ENCODE data around the gene SRF.
A peak's percentile ranks its signal among the peaks of the same experiment; 100 is the strongest.

Gene SRF

DNA sequence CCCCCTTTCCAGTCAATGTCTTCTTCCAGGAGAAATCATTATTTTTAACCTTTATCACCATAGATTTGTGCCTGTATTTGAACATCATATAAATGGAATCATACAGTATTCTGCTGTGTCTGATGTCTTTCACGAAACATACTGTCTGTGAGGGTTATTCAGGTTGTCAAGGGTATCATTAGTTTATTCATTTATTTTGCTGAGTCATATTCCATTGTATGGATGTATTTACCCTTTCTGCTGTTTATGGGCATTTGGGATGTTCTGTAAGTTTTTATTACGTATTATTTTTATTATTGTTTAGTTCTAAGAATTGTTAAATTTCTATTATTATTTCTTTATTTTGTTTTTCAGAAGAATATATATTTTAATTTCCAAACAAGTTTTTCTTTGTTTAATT lies 36.2 kb downstream of the SRF start:
- no peaks in the 10 kb centered on the region for H3K4me1 Mint-ChIP-seq (ENCODE audit: low read depth)
- peaks cover 2% of the 10 kb centered on the region for H3K36me3 Mint-ChIP-seq
- H3K27me3 Mint-ChIP-seq: no peaks in the 10 kb centered on the region
- no peak overlapping the region for H3K4me3 Mint-ChIP-seq
- no peak overlapping the region for H3K27ac Mint-ChIP-seq
- no peaks in the 10 kb centered on the region for H3K9me3 Mint-ChIP-seq (ENCODE audit: low read depth)

GRCh38 chr6:43211955-43212354 lies 40.9 kb downstream of the SRF start:
- H3K36me3 Mint-ChIP-seq: peaks cover 7% of the 10 kb centered on the region
- H3K4me1 Mint-ChIP-seq (ENCODE audit: low read depth): no peaks in the 10 kb centered on the region
- no peaks in the 10 kb centered on the region for H3K27me3 Mint-ChIP-seq
- no peaks in the 10 kb centered on the region for H3K9me3 Mint-ChIP-seq (ENCODE audit: low read depth)
- no peak overlapping the region for H3K4me3 Mint-ChIP-seq
- no peak overlapping the region for H3K27ac Mint-ChIP-seq

GRCh38 chr6:43213431-43213830 lies 42.4 kb downstream of the SRF start:
- H3K36me3 Mint-ChIP-seq: peaks cover 7% of the 10 kb centered on the region
- H3K27ac Mint-ChIP-seq: no peak overlapping the region
- no peak overlapping the region for H3K4me3 Mint-ChIP-seq
- H3K4me1 Mint-ChIP-seq (ENCODE audit: low read depth): no peaks in the 10 kb centered on the region
- H3K27me3 Mint-ChIP-seq: no peaks in the 10 kb centered on the region
- no peaks in the 10 kb centered on the region for H3K9me3 Mint-ChIP-seq (ENCODE audit: low read depth)

DNA sequence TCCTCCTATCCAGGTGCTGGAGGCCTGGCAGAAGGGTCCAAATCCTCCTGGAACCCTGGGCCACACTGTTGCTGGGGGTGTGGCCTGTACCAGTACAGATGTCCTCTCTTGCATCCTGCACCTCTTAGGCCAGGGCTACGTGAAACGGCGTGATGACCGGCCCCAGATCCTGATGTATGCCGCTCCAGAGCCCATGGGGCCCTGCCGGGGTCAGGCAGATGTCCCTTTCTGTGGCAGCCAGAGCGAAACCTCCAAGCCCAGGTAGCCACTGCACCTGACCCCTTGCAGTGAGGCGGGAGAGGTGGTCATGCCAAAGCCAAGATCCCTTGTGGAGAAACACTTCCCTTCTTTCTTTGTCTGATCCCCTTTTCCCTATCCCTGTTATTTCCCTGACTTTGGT lies 44.0 kb downstream of the SRF start:
- Mint-ChIP-seq H3K36me3 (peaks cover 7% of the 10 kb centered on the region), H3K27ac (no peak overlapping the region), H3K4me3 (no peak overlapping the region), H3K27me3 (no peaks in the 10 kb centered on the region), H3K9me3 (ENCODE audit: low read depth) (no peaks in the 10 kb centered on the region), H3K4me1 (ENCODE audit: low read depth) (peaks cover 1% of the 10 kb centered on the region)

DNA sequence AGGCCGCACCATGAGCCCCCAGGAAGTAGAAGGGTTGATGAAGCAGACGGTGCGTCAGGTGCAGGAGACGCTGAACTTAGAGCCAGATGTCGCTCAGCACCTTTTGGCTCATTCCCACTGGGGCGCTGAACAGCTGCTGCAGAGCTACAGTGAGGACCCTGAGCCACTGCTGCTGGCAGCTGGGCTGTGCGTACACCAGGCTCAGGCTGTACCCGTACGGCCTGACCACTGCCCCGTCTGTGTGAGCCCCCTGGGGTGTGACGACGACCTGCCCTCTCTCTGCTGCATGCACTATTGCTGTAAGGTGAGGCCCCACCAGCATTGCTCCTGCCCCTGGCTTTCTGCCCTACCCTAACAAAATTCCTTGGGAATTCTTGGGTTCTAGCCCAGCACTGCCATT lies 45.1 kb downstream of the SRF start:
- Mint-ChIP-seq H3K27ac (peak overlapping the region; percentile 46), H3K27me3 (no peaks in the 10 kb centered on the region), H3K9me3 (ENCODE audit: low read depth) (no peaks in the 10 kb centered on the region), H3K4me1 (ENCODE audit: low read depth) (peaks cover 4% of the 10 kb centered on the region), H3K4me3 (no peak overlapping the region), H3K36me3 (peaks cover 7% of the 10 kb centered on the region)

- H3K36me3 Mint-ChIP-seq: peaks cover 7% of the 10 kb centered on the region
- H3K27me3 Mint-ChIP-seq: no peaks in the 10 kb centered on the region
- no peak overlapping the region for H3K27ac Mint-ChIP-seq
- no peaks in the 10 kb centered on the region for H3K9me3 Mint-ChIP-seq (ENCODE audit: low read depth)
- H3K4me1 Mint-ChIP-seq (ENCODE audit: low read depth): peaks cover 13% of the 10 kb centered on the region
- H3K4me3 Mint-ChIP-seq: no peak overlapping the region
Observed at GRCh38 chr6:43217351-43217750, 46.3 kb downstream of the SRF start.

- H3K36me3 Mint-ChIP-seq: peaks cover 9% of the 10 kb centered on the region
- no peak overlapping the region for H3K4me3 Mint-ChIP-seq
- no peaks in the 10 kb centered on the region for H3K9me3 Mint-ChIP-seq (ENCODE audit: low read depth)
- H3K4me1 Mint-ChIP-seq (ENCODE audit: low read depth): peaks cover 27% of the 10 kb centered on the region
- H3K27ac Mint-ChIP-seq: peak overlapping the region; percentile 41
- H3K27me3 Mint-ChIP-seq: no peaks in the 10 kb centered on the region
Observed at GRCh38 chr6:43219119-43219518, 48.0 kb downstream of the SRF start.

DNA sequence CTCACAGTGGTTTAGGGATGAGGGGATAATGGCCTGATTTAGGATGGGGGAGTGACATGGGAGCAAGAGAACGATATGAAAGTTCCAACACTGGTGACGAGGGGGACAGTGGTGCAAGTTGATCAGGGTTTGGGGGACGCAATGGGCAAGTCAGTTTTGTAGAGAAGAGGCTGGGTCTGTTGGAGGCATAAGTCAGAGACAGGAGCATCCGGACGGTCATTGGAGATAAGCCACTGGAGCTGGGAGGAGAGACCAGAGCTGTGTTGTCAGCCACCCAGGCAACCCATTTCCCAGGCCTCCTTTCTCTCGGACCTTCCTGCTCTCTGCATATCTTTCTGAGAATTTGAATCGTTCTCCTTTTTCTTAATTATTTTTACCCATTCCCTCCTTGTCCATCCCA lies 48.7 kb downstream of the SRF start:
- H3K9me3 Mint-ChIP-seq (ENCODE audit: low read depth): no peaks in the 10 kb centered on the region
- peak overlapping the region; percentile 41 for H3K27ac Mint-ChIP-seq
- no peak overlapping the region for H3K4me3 Mint-ChIP-seq
- no peaks in the 10 kb centered on the region for H3K27me3 Mint-ChIP-seq
- peaks cover 12% of the 10 kb centered on the region for H3K36me3 Mint-ChIP-seq
- H3K4me1 Mint-ChIP-seq (ENCODE audit: low read depth): peaks cover 34% of the 10 kb centered on the region

GRCh38 chr6:43220439-43220951 lies 49.4 kb downstream of the SRF start:
- H3K27ac Mint-ChIP-seq: peak overlapping the region; percentile 72
- H3K4me1 Mint-ChIP-seq (ENCODE audit: low read depth): peaks cover 38% of the 10 kb centered on the region
- H3K36me3 Mint-ChIP-seq: peaks cover 15% of the 10 kb centered on the region
- no peaks in the 10 kb centered on the region for H3K27me3 Mint-ChIP-seq
- H3K4me3 Mint-ChIP-seq: no peak overlapping the region
- no peaks in the 10 kb centered on the region for H3K9me3 Mint-ChIP-seq (ENCODE audit: low read depth)

DNA sequence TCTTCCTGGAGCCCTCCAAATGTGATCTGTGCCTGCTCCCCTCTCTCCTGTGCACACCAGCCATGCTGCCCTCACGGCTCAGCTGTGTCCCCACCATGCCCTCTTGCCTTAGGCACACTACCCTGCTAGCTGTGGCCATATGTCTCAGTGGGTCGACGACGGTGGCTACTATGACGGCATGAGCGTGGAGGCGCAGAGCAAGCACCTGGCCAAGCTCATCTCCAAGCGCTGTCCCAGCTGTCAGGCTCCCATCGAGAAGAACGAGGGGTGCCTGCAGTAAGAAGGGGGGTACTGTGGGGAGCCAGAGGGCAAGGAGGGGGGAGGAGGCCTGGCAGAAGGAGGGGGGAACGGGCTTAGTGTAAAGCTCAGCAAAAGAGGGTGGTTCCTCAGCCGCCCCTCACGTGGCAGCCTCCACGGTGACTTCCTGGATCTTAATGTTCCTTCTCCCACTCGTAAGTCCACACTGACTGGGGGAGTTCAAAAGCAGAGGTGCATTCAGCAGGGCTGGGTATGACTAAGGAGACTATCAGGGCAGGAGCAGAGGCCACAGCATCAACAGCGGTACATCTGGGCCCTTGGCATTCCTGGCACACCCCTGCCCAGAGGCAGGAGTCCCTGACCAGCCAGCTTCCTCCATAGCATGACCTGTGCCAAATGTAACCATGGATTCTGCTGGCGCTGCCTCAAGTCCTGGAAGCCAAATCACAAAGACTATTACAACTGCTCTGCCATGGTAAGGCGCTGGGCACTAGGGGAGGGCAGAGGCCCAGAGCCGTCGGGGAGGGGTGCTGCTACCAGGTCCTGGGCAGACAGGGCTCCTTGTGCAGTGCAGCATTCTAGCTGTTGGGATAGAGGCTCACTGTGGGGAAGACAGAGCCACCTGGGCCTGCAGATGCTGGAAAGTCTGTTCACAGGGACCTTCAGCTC lies 50.2 kb downstream of the SRF start:
- Mint-ChIP-seq H3K4me1 (ENCODE audit: low read depth) (peaks cover 46% of the 10 kb centered on the region), H3K27ac (peak overlapping the region; percentile 89), H3K9me3 (ENCODE audit: low read depth) (no peaks in the 10 kb centered on the region), H3K4me3 (peak overlapping the region; percentile 4), H3K36me3 (peaks cover 16% of the 10 kb centered on the region), H3K27me3 (no peaks in the 10 kb centered on the region)

- H3K27ac Mint-ChIP-seq: peak overlapping the region; percentile 100
- no peaks in the 10 kb centered on the region for H3K9me3 Mint-ChIP-seq (ENCODE audit: low read depth)
- H3K27me3 Mint-ChIP-seq: no peaks in the 10 kb centered on the region
- peak overlapping the region; percentile 60 for H3K4me3 Mint-ChIP-seq
- peaks cover 53% of the 10 kb centered on the region for H3K4me1 Mint-ChIP-seq (ENCODE audit: low read depth)
- peaks cover 14% of the 10 kb centered on the region for H3K36me3 Mint-ChIP-seq
Observed at GRCh38 chr6:43222418-43223059, 51.5 kb downstream of the SRF start.

DNA sequence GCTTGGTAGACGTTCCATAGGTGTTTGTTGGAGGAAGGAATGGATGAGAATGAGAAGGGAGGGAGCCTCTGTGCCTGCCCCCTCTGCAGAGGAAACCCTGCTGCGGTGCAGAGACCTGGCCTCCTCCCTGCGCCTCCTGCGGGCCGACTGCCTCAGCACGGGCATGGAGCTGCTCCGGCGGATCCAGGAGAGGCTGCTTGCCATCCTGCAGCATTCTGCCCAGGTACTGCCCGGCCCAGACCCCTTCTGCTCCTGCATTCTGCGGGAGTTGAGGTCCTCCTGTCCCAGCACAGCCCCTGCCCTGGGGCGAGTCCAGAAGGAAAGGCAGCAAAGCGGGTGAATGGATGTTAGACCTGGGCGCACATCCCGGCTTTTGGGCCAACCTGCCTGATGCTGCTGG lies 52.1 kb downstream of the SRF start:
- peaks cover 13% of the 10 kb centered on the region for H3K36me3 Mint-ChIP-seq
- H3K4me1 Mint-ChIP-seq (ENCODE audit: low read depth): peaks cover 60% of the 10 kb centered on the region
- no peaks in the 10 kb centered on the region for H3K9me3 Mint-ChIP-seq (ENCODE audit: low read depth)
- H3K4me3 Mint-ChIP-seq: peak overlapping the region; percentile 60
- H3K27ac Mint-ChIP-seq: peak overlapping the region; percentile 100
- H3K27me3 Mint-ChIP-seq: no peaks in the 10 kb centered on the region

- Mint-ChIP-seq H3K4me3 (peak overlapping the region; percentile 69), H3K36me3 (peaks cover 13% of the 10 kb centered on the region), H3K9me3 (ENCODE audit: low read depth) (no peaks in the 10 kb centered on the region), H3K27ac (peak overlapping the region; percentile 100), H3K4me1 (ENCODE audit: low read depth) (peaks cover 65% of the 10 kb centered on the region), H3K27me3 (no peaks in the 10 kb centered on the region)
Observed at GRCh38 chr6:43226192-43226851, 55.3 kb downstream of the SRF start.

GRCh38 chr6:43228951-43229802 lies 58.1 kb downstream of the SRF start, which contains the start of gene DNPH1:
Gene DNPH1, minus strand, starts transcription at chr6:43229481. Its CDS starts 25 bp downstream, at chr6:43229456.
- peak within 1 kb of the TSS; percentile 93 for H3K4me3 Mint-ChIP-seq
- no peaks in the 10 kb centered on the region for H3K9me3 Mint-ChIP-seq (ENCODE audit: low read depth)
- peak within 1 kb of the TSS; percentile 100 for H3K27ac Mint-ChIP-seq
- peaks cover 10% of the 10 kb centered on the region for H3K36me3 Mint-ChIP-seq
- H3K4me1 Mint-ChIP-seq (ENCODE audit: low read depth): peaks cover 42% of the 10 kb centered on the region
- no peaks in the 10 kb centered on the region for H3K27me3 Mint-ChIP-seq
